ENCODE results near the gene LHFPL3.

DNA sequence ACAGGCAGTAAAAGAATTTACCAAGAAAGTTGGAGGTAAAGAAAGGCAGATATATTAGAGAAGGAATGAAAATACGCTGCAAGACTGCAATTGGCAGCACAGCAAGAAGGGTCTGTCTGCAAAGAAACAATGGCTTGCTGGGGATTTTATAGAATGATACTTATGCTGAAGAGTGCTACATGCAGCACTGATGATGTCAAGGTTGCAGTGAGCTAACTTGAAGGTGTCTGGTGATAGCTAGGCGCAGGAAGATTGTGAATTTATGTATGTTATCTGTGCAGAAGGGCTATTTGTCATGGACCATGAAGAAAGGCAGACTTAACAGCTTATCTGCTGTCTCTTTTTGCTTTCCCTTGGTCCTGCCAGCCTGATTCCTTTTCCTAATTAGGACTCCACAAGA, 366.3 kb downstream of the LHFPL3 start:
- TF ChIP-seq, protein P1, sequence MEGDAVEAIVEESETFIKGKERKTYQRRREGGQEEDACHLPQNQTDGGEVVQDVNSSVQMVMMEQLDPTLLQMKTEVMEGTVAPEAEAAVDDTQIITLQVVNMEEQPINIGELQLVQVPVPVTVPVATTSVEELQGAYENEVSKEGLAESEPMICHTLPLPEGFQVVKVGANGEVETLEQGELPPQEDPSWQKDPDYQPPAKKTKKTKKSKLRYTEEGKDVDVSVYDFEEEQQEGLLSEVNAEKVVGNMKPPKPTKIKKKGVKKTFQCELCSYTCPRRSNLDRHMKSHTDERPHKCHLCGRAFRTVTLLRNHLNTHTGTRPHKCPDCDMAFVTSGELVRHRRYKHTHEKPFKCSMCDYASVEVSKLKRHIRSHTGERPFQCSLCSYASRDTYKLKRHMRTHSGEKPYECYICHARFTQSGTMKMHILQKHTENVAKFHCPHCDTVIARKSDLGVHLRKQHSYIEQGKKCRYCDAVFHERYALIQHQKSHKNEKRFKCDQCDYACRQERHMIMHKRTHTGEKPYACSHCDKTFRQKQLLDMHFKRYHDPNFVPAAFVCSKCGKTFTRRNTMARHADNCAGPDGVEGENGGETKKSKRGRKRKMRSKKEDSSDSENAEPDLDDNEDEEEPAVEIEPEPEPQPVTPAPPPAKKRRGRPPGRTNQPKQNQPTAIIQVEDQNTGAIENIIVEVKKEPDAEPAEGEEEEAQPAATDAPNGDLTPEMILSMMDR (IDR thresholded peaks at IDR 0.05; ENCODE audit: poor library complexity, severe bottlenecking), result no peak
- no peak for TF ChIP-seq SMC3 (conservative IDR thresholded peaks at IDR 0.05; ENCODE audit: poor library complexity)
- no peak for TF ChIP-seq TAF1 (IDR thresholded peaks at IDR 0.05; ENCODE audit: low read depth)
- no peak for TF ChIP-seq POLR2AphosphoS5 (IDR thresholded peaks at IDR 0.05)
- TF ChIP-seq EZH2 (IDR thresholded peaks at IDR 0.05; ENCODE audit: borderline replicate concordance, insufficient read depth, low read length, poor library complexity, severe bottlenecking), result no peak
